DND-41 (cell line): Measurements from ENCODE around the gene LHFPL2.

Source experiments
- EZH2 ChIP-seq: IDR thresholded peaks from 3 replicates; pipeline ENCODE4 v1.6.1; 2012; ENCODE audit warnings: borderline replicate concordance, low read depth, mild to moderate bottlenecking, moderate library complexity, low read length, inconsistent platforms; ENCODE audit not compliant: severe bottlenecking
- TF ChIP-seq, protein P1 (sequence below): IDR thresholded peaks from 2 replicates; pipeline ENCODE4 v1.5.1; 2012; ENCODE audit warnings: borderline replicate concordance, low read length, moderate library complexity, mild to moderate bottlenecking; ENCODE audit not compliant: poor library complexity, severe bottlenecking; ENCODE audit errors: extremely low read depth

DNA sequence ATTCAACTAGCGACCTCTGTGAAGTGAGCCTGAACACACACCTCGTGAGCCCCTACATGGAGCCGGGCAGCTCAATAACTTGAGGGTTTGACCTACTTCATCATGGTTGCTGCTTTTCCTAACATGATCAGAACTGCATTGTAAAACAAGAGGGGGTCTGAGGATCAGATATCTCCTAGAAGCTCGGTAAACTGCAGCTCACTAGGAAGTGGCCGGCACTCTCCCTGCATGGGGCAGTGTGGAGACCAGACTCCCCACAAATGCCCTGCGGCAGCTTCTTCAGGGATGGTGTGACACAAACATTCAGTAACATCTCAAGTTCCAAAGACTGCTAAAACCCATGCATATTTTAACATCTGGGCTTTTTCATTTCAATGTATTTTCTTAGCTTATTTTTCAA, 18.5 kb downstream of the LHFPL2 start:
- TF ChIP-seq, protein P1, sequence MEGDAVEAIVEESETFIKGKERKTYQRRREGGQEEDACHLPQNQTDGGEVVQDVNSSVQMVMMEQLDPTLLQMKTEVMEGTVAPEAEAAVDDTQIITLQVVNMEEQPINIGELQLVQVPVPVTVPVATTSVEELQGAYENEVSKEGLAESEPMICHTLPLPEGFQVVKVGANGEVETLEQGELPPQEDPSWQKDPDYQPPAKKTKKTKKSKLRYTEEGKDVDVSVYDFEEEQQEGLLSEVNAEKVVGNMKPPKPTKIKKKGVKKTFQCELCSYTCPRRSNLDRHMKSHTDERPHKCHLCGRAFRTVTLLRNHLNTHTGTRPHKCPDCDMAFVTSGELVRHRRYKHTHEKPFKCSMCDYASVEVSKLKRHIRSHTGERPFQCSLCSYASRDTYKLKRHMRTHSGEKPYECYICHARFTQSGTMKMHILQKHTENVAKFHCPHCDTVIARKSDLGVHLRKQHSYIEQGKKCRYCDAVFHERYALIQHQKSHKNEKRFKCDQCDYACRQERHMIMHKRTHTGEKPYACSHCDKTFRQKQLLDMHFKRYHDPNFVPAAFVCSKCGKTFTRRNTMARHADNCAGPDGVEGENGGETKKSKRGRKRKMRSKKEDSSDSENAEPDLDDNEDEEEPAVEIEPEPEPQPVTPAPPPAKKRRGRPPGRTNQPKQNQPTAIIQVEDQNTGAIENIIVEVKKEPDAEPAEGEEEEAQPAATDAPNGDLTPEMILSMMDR, result no peak
- no peak for TF ChIP-seq EZH2
